ENCODE measurements around the gene ADGRB2. TPM values are rescaled to one million over a fixed set of nuclear protein-coding genes. Genes with fewer than 3 reads are reported as not detected.
A peak's percentile ranks its signal among the peaks of the same experiment; 100 is the strongest.

Gene ADGRB2
- total and polyA plus RNA-seq, 7 donors, result 1.3 to 3.9 (median 1.4) TPM; not detected in 2

DNA sequence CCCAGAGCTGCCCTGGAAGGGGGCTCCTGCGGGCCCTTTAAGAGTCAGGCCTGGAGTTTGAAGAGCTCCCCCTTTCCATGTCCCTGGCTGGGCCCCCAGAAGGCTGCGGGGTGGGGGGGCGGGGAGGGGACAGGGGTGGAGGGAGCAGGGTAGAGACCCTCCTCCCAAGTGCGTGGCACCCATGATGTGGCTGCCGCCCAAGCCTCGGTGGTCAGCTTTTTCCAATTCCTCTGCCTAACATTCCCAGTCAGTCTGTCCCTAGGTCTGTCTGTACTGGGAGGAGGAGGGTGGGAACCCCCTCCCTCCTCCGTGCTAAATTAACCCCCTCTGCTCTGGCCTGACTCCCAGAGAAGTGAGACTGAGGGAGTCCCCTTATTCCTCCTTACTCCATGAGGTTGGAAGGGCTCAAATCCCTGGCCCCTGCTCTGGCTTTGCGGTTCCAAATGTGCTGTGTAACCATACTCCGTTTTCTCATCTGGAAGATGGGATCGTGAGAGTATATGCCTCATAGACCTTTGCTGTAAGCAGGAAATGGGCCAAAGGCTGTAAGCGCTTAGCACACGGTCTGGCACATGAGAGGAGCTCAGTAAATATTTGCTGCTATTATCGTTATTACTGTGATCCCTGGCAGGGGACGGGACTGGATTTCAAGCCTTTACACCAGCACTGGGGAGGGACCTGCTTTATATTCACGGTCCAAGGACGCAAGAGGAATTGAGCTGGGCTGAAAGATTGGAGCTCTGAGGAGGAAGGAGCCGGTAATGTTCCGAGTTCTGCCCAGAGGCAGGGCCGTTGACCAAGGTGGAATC, 59.7 kb downstream of the ADGRB2 start:
- Histone ChIP-seq H3K27me3 (no peaks in the 10 kb centered on the region), H3K4me1 (peaks cover 0 to 63% (median 61%) of the 10 kb centered on the region in 4 donors), H3K9me3 (no peaks in the 10 kb centered on the region), H3K27ac (peak overlapping the region; percentile 82 to 92 (median 90)), H3K36me3 (peaks cover 0 to 4% (median 0%) of the 10 kb centered on the region in 4 donors), H3K4me3 (peak overlapping the region; percentile 28 to 59 (median 50))
- peak; percentile 84 for DNase-seq
- intact Hi-C loops (cut with DNase I), result loop anchor here (1.0 to 5.0 kb wide), 3 partner anchors 38 to 122 kb away; no protein-coding TSS in a partner anchor
- 4 to 10% methylated on average over 19 of the region's 19 CpGs for WGBS, 2 donors
- TF ChIP-seq POLR2AphosphoS5 (IDR thresholded peaks at IDR 0.05), result peak in 3 of 4 donors; percentile 7 to 55 (median 27)
- TF ChIP-seq, protein P1, sequence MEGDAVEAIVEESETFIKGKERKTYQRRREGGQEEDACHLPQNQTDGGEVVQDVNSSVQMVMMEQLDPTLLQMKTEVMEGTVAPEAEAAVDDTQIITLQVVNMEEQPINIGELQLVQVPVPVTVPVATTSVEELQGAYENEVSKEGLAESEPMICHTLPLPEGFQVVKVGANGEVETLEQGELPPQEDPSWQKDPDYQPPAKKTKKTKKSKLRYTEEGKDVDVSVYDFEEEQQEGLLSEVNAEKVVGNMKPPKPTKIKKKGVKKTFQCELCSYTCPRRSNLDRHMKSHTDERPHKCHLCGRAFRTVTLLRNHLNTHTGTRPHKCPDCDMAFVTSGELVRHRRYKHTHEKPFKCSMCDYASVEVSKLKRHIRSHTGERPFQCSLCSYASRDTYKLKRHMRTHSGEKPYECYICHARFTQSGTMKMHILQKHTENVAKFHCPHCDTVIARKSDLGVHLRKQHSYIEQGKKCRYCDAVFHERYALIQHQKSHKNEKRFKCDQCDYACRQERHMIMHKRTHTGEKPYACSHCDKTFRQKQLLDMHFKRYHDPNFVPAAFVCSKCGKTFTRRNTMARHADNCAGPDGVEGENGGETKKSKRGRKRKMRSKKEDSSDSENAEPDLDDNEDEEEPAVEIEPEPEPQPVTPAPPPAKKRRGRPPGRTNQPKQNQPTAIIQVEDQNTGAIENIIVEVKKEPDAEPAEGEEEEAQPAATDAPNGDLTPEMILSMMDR (IDR thresholded peaks at IDR 0.05), result no peak
- TF ChIP-seq POLR2A (IDR thresholded peaks at IDR 0.05), result no peak
- TF ChIP-seq EP300 (IDR thresholded peaks at IDR 0.05), result no peak

DNA sequence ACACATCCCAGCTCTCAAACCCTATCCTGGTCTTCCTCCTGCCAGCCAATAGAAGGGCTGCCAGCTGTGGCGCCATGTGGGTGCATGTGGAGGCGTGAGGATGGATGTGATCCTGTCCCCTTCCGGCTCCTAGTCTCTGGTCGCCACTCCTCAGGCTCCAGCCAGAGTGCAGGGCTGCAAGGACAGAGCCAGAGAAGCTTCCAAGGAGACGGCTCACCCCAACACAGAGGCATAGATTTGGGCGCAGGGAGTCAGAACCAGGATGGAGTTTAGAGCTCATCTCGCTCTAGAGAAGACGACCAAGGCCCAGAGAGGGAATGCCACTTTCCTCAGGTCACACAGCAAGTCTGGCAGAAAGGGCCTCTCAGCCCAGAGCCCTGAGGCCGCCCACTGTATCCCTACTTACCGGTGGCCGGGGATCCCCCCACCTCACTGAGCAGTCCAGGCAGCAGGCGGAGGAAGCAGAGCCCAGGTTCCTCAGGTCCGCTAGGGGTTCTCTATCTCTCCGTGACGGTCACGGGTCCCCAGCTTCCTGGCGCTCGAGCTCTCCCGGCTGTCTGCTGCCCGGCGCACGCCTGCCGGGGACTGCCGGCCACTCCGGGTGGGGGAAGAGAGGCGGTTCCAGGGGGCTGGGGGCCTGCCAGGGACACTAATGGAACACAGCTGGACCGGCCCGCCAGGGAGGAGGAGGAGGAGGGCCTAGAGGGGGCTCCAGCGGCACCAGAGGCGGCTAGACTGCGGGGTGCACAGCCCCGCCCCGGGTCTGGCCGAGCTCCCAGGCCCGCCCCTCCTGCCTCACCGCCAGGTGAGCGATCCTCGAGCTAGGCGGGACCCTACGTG, 60.5 kb downstream of the ADGRB2 start, which contains the start of gene COL16A1:
Gene COL16A1 (minus strand): TSS at position 587 of the 840 bp plus-strand sequence. CDS start 1,824 bp downstream, outside the sequence.
- TF ChIP-seq POLR2A (IDR thresholded peaks at IDR 0.05) (peak; percentile 71 to 73), EP300 (IDR thresholded peaks at IDR 0.05) (no peak), POLR2AphosphoS5 (IDR thresholded peaks at IDR 0.05) (peak; percentile 75 to 93 (median 92))
- TF ChIP-seq, protein P1 (IDR thresholded peaks at IDR 0.05), result no peak
- intact Hi-C loops (cut with DNase I), result loop anchor here (1.0 to 5.0 kb wide), 2 partner anchors 37 to 121 kb away; no protein-coding TSS in a partner anchor
- peak; percentile 96 for DNase-seq
- H3K27ac ChIP-seq, result peak within 1 kb of the TSS; percentile 82 to 92 (median 90)
- WGBS, 2 donors, result 19 to 21% methylated on average over 40 of the region's 40 CpGs
- peaks cover 0 to 12% (median 0%) of the 10 kb centered on the region in 4 donors for H3K36me3 ChIP-seq
- H3K4me3 ChIP-seq, result peak within 1 kb of the TSS; percentile 28 to 59 (median 50)
- H3K27me3 ChIP-seq, result no peaks in the 10 kb centered on the region
- no peaks in the 10 kb centered on the region for H3K9me3 ChIP-seq
- peaks cover 0 to 71% (median 67%) of the 10 kb centered on the region in 4 donors for H3K4me1 ChIP-seq

DNA sequence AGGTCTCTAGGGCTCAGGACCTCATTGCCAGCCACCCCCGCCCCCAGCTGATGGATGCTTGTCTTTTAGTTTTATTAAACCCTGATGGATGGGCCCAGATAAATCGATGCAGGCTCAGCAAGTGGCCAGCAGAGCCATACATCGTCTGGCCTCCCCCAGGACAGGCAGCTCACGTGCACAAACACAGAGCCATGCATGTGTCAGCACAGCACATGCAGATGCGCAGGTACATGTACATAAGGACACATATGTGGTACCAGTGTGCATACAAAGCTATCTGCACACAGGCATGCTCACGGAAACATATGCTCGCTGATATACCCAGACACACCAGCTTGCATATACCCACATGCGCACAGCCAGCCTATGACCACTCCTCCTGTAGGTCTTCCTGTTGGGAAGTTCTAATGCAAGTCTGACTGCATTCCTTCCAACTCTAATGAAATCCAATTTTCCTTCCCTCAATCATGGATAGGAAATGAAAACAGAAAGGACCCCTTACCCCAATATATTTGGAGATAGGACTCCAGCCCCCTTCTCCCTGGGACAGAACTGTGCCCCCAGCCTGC, 61.2 kb downstream of the ADGRB2 start:
- peak overlapping the region; percentile 82 to 92 (median 90) for H3K27ac ChIP-seq
- intact Hi-C loops (cut with DNase I), result loop anchor here (5.0 kb wide), 1 partner anchor 121 kb away; no protein-coding TSS in a partner anchor
- WGBS, 2 donors, result 74 to 80% methylated on average over 8 of the region's 8 CpGs
- no peaks in the 10 kb centered on the region for H3K9me3 ChIP-seq
- H3K27me3 ChIP-seq, result no peaks in the 10 kb centered on the region
- DNase-seq, result peak; percentile 65
- peaks cover 0 to 76% (median 67%) of the 10 kb centered on the region in 4 donors for H3K4me1 ChIP-seq
- peak overlapping the region; percentile 28 to 59 (median 50) for H3K4me3 ChIP-seq
- TF ChIP-seq, protein P1 (IDR thresholded peaks at IDR 0.05), result no peak
- TF ChIP-seq POLR2AphosphoS5 (IDR thresholded peaks at IDR 0.05) (no peak), POLR2A (IDR thresholded peaks at IDR 0.05) (no peak), EP300 (IDR thresholded peaks at IDR 0.05) (no peak)
- peaks cover 0 to 19% (median 4%) of the 10 kb centered on the region in 4 donors for H3K36me3 ChIP-seq

DNA sequence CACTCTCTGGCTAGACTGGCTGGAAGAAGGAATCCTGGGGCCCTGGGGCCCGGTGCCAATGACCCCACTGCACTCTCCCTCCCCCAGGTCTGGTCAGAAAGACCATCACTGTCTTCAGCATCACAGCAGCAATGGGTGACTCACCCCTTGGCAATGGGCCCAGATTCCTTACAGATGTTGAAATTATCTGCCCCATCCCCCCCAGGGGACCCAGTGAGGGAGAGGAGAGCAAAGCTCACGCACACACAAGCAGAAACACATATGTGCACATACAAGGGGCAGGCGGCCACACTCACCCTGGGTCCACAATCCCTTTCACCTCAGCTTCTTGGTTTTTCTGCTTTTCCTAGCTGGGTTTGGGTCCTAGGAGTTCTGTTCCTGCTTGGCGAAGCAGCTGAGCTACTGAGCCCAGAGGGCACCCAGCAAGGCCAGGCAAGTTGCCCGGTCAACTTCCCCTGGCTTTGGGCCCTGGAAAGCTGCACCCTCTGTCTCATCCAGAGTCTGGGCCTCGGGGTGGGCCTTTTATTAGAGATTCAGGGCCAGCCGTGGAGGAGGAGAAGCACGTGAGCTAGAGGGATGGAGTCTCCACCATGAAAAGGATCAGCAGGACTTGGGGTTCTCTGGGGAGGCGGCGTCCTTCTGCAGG, 62.9 kb downstream of the ADGRB2 start:
- no peaks in the 10 kb centered on the region for H3K27me3 ChIP-seq
- H3K36me3 ChIP-seq, result peaks cover 0 to 36% (median 13%) of the 10 kb centered on the region in 4 donors
- DNase-seq, result peak; percentile 99
- intact Hi-C loops (cut with DNase I), result loop anchor here (2.0 to 5.0 kb wide), 2 partner anchors 14 to 119 kb away; no protein-coding TSS in a partner anchor
- H3K9me3 ChIP-seq, result no peaks in the 10 kb centered on the region
- TF ChIP-seq POLR2A (IDR thresholded peaks at IDR 0.05), result no peak
- peak; percentile 70 to 86 (median 84) for TF ChIP-seq POLR2AphosphoS5 (IDR thresholded peaks at IDR 0.05)
- TF ChIP-seq EP300 (IDR thresholded peaks at IDR 0.05), result peak in 2 of 4 donors; percentile 36 to 53
- TF ChIP-seq, protein P1 (IDR thresholded peaks at IDR 0.05), result no peak
- H3K4me3 ChIP-seq, result peak overlapping the region in 1 of 4 donors; percentile 59
- H3K4me1 ChIP-seq, result peaks cover 0 to 88% (median 75%) of the 10 kb centered on the region in 4 donors
- peak overlapping the region; percentile 82 to 92 (median 90) for H3K27ac ChIP-seq
- WGBS, 2 donors, result 63 to 66% methylated on average over 10 of the region's 10 CpGs

All from sigmoid colon (tissue), 7 donors.